GM18508 (cell line): ENCODE measurements around the gene DNAH1.

ENCODE experiments used
- ATAC-seq: cut with Tn5 transposase; IDR thresholded peaks from one replicate; pipeline ENCODE4 v1.9.1; 2021; ENCODE audit warnings: moderate number of reproducible peaks; ENCODE audit not compliant: insufficient read depth, unreplicated experiment

The DNAH1 gene

DNA sequence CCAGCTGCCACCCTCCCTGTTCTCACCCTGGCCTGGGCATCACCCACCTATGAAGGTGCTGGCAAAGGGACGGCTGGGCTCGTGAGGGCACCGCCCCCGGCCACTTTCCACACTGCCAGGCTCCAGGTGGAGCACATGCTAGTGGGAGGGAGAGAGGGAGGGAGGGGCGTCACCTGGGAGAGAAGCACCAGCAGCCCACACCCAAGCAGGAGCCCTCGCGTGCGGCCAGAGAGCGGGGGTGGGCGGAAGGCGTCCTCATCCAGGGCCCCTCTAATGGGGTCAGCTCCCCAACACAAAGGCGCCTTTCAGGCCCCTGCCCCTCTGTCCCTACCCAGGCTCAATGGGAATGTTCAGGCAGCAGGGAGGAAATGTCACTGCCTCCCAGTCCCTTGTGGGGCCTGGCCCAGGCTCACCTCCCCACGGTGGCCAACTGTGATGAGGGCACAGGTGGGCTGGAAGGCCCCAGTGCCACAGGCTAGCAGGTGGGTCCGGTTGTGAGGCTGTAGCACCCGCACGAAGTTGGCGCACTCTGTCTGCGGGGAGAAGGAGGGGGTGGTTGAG is 125.7 kb downstream of the DNAH1 start:
- no peak for ATAC-seq

DNA sequence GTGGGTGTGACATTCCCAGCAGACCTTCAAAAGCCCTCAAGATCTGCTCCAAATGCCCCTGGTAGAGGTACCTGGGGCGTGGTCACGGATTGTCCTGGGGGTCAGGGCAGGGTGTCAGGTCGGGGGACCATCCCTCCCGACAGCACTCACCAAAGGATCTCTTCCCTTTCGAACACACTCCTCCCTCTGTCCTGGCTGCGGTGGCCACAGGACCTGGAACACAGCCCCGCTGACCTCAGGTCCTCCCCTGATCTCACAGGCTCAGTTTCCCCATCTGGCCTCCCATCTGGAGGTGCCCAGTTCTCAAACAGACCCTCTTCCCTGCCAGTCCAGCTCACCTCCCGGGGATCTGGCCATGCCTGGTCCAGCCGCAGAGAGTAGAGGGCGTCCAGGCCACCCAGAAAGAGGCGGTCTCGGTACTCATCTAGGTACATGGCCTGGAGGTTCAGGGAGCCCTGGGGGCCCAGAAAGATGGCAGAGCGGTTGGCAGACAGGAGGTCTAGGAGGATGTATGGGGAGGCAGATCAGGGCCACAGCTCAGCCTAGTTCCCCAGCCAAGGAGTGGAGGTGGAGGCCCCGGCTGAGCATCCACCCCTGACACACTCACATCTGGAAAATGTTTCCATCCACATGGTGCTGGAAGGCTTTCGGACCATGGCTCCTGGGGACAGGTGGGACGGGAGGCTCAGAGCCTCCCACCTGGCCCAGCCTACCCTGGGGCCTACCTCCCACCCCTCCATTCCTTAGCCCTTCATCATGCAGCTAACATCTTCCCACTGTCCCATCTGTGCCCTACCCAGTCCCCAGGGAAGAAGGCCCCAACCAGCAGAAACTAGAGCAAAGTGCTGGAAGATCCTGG is 126.5 kb downstream of the DNAH1 start:
- ATAC-seq, result no peak

DNA sequence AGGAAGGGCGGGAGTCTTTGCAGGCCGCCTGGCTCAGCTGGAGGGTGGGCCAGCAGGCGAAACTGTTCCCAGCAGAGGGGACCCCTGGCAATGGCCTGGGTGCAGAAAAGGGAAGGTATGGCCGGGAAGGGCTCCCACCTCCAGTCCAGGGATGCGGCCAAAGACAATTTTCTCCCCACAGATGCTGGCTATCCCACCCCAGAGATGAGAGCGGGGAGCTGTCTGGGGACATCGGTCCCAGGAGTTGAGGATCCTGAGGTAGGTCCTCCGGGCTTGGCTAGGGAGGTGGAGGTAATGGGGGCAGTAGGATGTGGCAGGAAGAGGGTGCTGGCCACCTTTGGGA is 127.1 kb downstream of the DNAH1 start:
- ATAC-seq, result no peak

DNA sequence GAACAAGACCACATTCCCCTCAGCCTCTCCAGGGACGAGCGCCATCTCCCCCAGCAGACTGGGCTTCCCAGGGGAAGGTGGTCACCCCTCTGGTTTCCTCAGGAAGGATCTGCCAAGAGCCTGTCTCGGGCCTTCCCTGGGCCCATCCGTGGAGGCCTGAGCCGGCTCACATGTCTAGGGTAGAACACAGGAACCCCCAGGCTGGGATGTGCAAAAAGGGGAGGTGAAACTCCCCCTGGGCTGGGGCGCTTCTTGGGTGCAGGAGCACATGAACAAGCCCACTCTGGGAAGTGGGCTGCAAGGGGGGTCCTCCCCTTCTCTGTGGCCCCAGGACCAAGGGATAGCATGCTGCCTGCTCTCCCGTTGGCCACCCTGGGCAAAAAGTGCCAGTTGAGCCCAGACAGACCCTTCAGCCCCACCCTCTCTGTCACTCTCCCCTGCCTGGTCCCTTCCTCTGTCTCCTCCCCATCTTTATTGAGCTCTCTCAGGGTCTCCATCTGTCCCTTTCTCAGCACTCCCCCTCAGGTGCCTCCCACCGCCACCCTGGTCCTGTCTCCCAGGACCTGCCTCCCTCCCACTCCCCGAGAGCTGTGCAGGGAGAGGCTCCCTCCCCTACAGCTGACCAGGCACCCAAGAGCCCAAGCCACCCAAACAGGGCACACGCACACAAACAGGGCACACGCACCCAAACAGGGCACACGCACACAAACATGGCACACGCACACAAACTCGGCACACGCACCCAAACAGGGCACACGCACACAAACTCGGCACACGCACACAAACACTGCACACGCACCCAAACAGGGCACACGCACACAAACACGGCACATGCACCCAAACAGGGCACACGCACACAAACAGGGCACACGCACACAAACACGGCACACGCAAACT is 127.9 kb downstream of the DNAH1 start:
- ATAC-seq, result no peak

DNA sequence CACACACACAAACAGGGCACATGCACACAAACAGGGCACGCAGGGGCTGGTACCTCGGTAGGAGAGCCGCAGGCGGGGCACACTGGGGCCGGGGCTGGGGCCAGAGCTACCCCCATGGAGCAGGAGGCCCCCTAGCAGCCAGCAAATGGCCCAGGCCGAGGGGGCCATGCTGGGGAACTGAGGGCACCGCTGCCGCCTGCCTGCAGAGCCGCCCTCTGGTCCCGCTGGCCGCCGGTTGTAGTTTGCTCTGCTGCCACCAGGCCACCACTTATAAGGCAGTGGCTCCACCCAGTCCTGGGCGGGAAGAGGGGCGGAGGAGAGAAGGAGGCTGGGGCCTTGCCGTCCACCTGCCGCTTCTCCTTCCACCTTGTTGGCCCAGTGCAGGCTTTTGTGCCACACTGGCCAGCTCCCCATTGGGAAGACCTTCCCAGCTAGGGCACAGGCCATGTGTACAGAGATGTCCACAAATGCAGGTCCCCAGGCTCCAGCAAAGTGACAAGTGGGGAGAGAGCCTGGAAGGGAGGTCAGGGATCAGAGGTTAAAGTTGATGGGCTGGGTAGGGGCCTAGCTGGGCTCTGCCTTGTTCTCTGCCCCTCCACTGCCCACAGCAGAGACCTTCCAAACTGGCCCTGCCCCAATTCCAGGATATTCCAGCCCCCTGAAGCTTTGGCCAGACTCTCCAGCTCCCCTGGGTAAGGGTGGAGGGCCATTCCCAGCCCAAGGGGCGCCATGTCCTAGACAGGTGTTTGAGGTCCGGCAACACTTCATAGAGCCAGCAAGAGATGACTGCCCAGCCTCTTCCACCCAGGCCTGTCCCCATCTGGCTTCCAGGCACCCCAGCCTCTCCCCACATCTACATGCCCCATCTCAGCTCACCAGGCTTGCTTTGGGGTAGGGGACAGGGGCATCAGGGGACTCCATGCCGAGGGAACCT is 129.0 kb downstream of the DNAH1 start, which contains the start of gene SEMA3G:
SEMA3G (minus strand) TSS at position 244 of the 934 bp plus-strand sequence; CDS start at position 168, 76 bp downstream.
- no peak for ATAC-seq

DNA sequence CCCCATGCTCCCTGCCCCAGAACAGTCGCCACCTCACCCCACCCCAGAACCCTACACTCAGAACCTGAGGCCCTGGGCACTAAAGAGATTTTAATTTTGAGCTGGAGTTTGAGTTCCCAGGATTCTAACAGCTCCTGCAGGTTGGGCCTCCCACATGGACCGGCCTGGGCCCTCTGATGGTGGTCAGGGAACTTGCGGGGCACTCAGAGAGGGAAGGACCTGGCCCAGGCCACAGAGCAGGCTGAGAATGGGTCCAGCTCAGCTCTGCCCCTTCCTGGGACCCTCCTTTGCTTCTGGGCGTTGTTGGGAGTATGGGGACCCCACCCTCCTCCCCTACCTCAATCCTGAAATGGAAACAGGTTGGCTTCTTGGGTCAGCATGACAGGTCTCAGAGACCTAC is 129.9 kb downstream of the DNAH1 start:
- no peak for ATAC-seq

DNA sequence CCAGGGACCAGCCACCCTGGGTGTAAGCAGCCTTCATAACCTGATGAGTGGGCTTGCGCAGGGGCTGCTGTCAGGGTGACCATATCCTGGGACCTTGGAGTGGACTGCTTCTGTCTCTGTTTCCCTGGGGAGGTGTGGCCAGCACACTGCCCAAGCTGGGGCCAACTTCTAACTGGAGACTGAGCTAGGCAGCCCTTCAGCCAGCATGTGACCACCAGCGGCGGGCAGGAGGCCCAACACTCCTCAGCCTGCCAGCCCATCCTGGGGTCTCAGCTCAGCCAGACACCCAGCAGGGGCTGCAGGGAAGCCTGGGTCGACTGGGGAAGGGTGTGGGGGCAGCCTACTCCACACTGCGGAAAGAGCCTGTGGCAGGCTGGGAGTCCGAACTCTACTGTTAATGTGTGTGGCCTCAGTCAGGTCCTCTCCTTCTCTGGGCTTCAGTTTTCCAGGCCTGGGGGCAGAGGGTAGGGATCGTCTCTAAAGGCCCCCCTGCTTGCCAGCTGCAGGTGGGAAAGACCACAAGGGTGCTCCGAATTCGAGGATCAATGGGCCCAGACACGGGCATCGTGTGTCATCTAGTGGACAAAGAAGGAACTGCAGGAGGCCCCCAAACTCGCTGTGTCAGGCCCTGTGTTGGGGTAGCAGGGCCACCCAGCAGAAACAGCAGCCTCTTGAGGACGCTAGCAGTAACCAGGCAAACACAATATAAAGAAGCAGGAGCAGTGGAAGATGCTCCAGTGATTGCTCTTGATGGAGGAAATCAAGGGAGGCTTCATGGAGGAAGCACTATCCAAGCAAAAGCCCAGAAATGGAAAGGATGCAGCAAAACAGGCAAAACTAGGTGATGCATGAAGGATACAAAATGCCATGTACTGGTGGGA is 130.8 kb downstream of the DNAH1 start:
- ATAC-seq, result no peak

DNA sequence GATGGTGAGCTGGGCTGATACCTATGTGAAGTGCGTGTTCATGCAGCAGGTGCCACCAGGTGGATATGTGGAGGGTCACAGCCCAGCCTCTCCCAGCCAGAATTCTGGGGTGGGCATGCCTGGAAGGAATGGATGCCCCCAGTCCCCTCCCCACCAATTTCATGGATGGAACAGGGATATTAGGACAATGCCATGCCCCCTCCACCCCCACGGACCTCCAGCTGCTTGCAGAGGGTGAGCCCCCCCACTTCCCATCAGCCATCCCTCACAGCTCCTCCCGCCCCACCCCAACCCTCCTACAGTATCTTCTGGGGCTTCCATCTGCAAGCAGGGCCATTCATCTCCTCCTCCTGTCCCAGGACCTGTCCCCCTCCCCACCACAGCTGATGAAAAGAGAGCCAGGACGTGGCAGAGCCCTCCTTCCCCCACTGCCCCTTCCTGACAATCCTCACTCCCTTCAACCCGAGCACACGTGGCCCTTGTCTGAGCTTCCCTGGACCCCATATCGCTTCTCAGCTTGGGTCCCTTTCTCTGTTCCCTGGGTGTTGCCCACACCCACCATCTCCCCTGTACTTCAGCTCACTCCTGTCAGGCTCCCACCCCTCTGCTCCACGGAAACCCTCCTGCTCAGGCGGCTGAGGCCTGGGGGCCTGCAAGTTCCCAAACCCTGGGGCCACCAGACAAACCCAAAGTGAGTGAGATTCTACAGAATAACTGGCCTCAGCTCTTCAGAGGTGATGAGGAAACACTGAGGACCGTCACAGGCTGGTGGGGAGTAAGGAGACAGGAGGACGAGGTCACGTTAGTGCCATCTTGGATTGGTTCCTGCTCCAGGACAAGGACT is 131.6 kb downstream of the DNAH1 start:
- ATAC-seq, result no peak
